Pancreas (tissue), 10 donors: ENCODE data around the gene HSCB. TPM values are rescaled to one million over a fixed set of nuclear protein-coding genes. Genes with fewer than 3 reads are reported as not detected.
A peak's percentile ranks its signal among the peaks of the same experiment; 100 is the strongest.

ENCODE experiments used
- ATAC-seq, 4 donors: fragments of 200-7000 bp; cut with Tn5 transposase; one replicate each; pipeline versions ENCODE4 v1.8.0 to v1.9.1; 2020; ENCODE audit warnings: mild to moderate bottlenecking in 4 of 4, moderate library complexity in 4 of 4
- DNase-seq, 6 donors: peaks; one replicate each; pipeline ENCODE4 v3.0.0-alpha.2; 2020
- FAIRE-seq: peaks from 2 replicates; lab custom pipeline; 2012; peaks lifted over from hg19 to GRCh38; lab: Jason Lieb, UNC
- H3K27ac ChIP-seq, 4 donors: fragments of 200-600 bp; sonication (generic); 1 replicate in 3 of 4; 2 replicates in 1 of 4; pipeline versions ENCODE4 v1.5.0 to v1.8.0; 2020
- H3K27me3 ChIP-seq, 4 donors: fragments of 200-600 bp; one replicate each; pipeline ENCODE4 v1.8.0; 2021
- H3K36me3 ChIP-seq, 3 donors: fragments of 200-600 bp; sonication (generic) in 1 of 3; one replicate each; pipeline versions ENCODE4 v1.5.0 to v1.8.0; 2020 to 2021
- H3K4me1 ChIP-seq, 3 donors: fragments of 200-600 bp; one replicate each; pipeline ENCODE4 v1.8.0; 2021
- H3K4me3 ChIP-seq, 4 donors: fragments of 200-600 bp; sonication (generic) in 2 of 4; one replicate each; pipeline versions ENCODE4 v1.5.0 to v1.8.0; 2020 to 2021
- H3K9me3 ChIP-seq, 4 donors: fragments of 200-600 bp; one replicate each; pipeline ENCODE4 v1.8.0; 2021
- CTCF ChIP-seq, 4 donors: fragments of 200-600 bp; sonication (generic) in 3 of 4; IDR thresholded peaks; one replicate each; pipeline versions ENCODE4 v1.5.0 to v1.8.0; 2021; ENCODE audit warnings: antibody characterized with exemption in 4 of 4
- WGBS, 2 donors: extraction: QIAGEN DNeasy Blood & Tissue Kit; methylation state at CpG; one replicate each; pipeline ENCODE4 v1.1.7; 2013; 5-methylcytosine and 5-hydroxymethylcytosine counted together
- intact Hi-C, 3 donors: fragments of 100-400 bp; cut with DNase I; formaldehyde crosslinking; loops; one replicate each; pipeline versions ENCODE4 v1.11.1 to v1.14.2; 2022
- polyA plus RNA-seq, 2 donors: library from polyadenylated mRNA; stranded (reverse); fragments of 200-250 nt; gene quantifications; one replicate each; pipeline ENCODE4 v1.2.3, GENCODE V29; 2013
- total RNA-seq, 6 donors: library from RNA; stranded (reverse); fragmentation: NEBNext Ultra II Directional in 4 of 6; extraction: Animal tissue kit (Norgen Biotek cat#: 25700) in 4 of 6; gene quantifications; one replicate each; pipeline versions ENCODE4 v1.2.1 to v1.2.4, GENCODE V29; 2021 to 2023
- donor health status: healthy with polysubstance abuse.
- donor health status: DM: no; HTN: no; CAD: no; lungs with moderate emphysema.
- donor health status: DM: no; HTN: no; CAD: no.
- donor health status: control.
- donor health status: control.
- donor health status: Bipolar disorder and iron deficiency.
- donor health status: DM: yes; HTN: yes; CAD: no.
- donor health status: DM: no; HTN: no; CAD: no.
- donor health status: DM: no; HTN: no; CAD: no.
- donor health status: DM: yes; HTN: yes; CAD: no.

The HSCB gene
- total and polyA plus RNA-seq, 8 donors, result 7.0 to 17.7 (median 8.1) TPM

- Histone ChIP-seq H3K9me3 (no peaks in the 10 kb centered on the region), H3K27me3 (no peaks in the 10 kb centered on the region), H3K4me1 (no peaks in the 10 kb centered on the region), H3K36me3 (no peaks in the 10 kb centered on the region), H3K27ac (peak overlapping the region in 1 of 4 donors; percentile 2), H3K4me3 (no peak overlapping the region)
- intact Hi-C loops, result no loop called here
- FAIRE-seq, result no peak
- no peak for ATAC-seq
- TF ChIP-seq CTCF (IDR thresholded peaks at IDR 0.05), result no peak
- no peak for DNase-seq
Observed at GRCh38 chr22:28710107-28710506, 31.7 kb upstream of the HSCB start.

DNA sequence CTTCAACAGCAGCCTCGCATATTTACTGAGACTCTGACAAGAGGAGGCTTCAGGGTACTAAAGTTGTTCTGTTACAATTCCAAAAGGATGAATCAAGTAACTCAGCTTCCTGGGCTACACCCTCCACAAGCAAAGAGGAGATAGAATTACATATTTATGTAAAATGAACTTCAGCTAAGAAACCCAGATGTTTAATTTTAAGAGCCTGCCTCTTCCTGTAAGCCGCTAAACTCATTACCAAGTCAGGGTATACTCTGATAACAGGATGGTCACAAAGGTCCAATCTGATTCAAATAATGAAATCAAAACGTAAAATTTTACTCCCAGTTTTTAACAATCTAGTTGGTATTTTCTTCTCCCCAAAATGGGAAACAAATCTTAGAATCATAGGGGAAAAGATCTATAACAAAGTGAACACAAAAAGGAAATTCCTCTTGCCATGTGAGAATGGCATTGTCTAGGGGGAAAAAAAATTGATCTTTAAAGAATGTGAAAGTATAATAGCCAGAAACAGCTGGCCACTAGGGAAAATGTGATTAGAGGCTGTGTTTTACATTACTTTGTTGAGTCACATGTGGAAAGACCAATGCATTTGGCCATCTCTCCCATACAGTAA lies 31.2 kb upstream of the HSCB start:
- Histone ChIP-seq H3K4me1 (no peaks in the 10 kb centered on the region), H3K9me3 (no peaks in the 10 kb centered on the region), H3K27ac (peak overlapping the region in 1 of 4 donors; percentile 2), H3K4me3 (no peak overlapping the region), H3K27me3 (no peaks in the 10 kb centered on the region), H3K36me3 (no peaks in the 10 kb centered on the region)
- intact Hi-C loops, result no loop called here
- peak in 2 of 4 donors; percentile 35 to 40 for ATAC-seq
- no peak for FAIRE-seq
- DNase-seq, result no peak
- 80 to 86% methylated on average over 3 of the region's 3 CpGs for WGBS, 2 donors
- TF ChIP-seq CTCF (IDR thresholded peaks at IDR 0.05), result no peak

DNA sequence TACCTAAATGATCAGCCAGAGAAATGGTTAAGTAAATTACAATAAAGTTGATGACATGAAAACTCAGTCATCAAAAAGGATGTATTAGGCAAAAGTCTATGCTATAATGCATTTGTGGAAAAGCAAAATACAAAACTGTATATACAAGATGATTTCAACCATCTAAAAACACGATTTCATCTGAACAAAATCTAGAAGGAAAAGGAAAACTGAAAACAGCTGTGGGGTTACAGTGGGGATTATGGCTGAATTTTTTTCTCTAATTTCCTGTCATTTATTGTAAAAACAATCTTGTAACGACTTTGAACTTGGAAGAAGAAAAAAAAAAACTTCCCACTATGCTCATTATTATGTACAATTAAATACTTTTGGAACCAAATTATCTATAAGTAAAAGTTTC lies 30.5 kb upstream of the HSCB start:
- DNase-seq (no peak), ATAC-seq (no peak), FAIRE-seq (no peak)
- TF ChIP-seq CTCF (IDR thresholded peaks at IDR 0.05), result no peak
- H3K4me1 ChIP-seq, result no peaks in the 10 kb centered on the region
- H3K36me3 ChIP-seq, result no peaks in the 10 kb centered on the region
- H3K27ac ChIP-seq, result peak overlapping the region in 1 of 4 donors; percentile 30
- H3K4me3 ChIP-seq, result no peak overlapping the region
- no peaks in the 10 kb centered on the region for H3K27me3 ChIP-seq
- no peaks in the 10 kb centered on the region for H3K9me3 ChIP-seq
- intact Hi-C loops, result no loop called here
- WGBS, 2 donors, result 81% methylated on average over 2 of the region's 2 CpGs

DNA sequence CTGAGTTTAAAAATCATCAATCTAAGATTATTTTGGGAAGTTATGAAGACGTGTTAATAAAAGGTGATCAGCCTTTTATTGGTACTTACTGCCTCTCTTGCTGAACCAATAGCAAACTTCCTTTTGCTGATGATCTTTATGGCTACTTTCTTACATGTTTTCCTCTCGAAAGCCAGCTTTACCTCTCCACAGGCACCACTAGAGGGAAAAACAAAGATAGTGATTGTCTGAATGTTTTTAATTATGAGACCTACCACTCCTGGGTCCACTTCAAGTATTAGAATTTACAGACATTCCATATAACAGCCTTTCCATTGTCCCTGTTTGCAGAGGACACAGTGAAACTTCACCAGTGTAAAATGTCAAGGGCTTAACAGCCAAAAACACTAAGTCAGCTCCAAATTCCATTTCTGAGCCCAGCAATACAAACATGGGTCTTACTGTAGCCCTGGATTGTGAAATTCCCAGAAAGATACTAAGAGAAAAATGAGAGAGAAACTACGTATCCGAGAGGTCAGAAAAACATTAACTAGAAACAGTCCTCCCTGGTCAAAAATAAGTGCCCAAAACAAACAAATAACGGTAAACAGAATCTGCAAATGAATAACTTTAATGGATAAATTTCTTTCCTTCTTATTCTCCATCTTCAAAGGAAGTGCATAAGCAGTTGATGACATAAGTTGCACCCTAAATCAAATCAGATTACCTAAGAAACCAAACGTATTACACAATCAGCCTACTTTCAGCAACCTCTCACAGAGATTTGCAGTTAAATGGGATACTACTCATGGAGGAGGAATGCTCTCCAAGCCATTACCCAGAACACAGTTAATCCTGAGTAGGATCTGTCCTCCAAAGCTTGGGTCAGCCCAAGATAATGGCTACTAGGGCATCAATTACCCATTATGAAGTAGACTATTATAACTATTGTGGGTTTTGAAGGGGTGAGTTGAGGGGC lies 29.7 kb upstream of the HSCB start:
- intact Hi-C loops, result no loop called here
- Histone ChIP-seq H3K4me1 (no peaks in the 10 kb centered on the region), H3K27ac (peak overlapping the region in 2 of 4 donors; percentile 22 to 30), H3K9me3 (no peaks in the 10 kb centered on the region), H3K27me3 (no peaks in the 10 kb centered on the region), H3K4me3 (no peak overlapping the region), H3K36me3 (no peaks in the 10 kb centered on the region)
- 50 to 55% methylated on average over 6 of the region's 6 CpGs for WGBS, 2 donors
- DNase-seq (no peak), ATAC-seq (peak; percentile 24 to 69 (median 66)), FAIRE-seq (no peak)
- no peak for TF ChIP-seq CTCF (IDR thresholded peaks at IDR 0.05)
